C4-2B (cell line): ENCODE measurements around the gene CEMIP.

ENCODE experiments used
- ZFX ChIP-seq: fragments of 450-650 bp; IDR thresholded peaks from 2 replicates; pipeline ENCODE4 v1.6.1; 2017
- TF ChIP-seq, protein P1 (sequence below): fragments of 450-650 bp; conservative IDR thresholded peaks from 2 replicates; pipeline ENCODE4 v1.5.1; 2017; ENCODE audit warnings: mild to moderate bottlenecking

GRCh38 chr15:80876348-80876674, 97.1 kb downstream of the CEMIP start:
- TF ChIP-seq, protein P1, sequence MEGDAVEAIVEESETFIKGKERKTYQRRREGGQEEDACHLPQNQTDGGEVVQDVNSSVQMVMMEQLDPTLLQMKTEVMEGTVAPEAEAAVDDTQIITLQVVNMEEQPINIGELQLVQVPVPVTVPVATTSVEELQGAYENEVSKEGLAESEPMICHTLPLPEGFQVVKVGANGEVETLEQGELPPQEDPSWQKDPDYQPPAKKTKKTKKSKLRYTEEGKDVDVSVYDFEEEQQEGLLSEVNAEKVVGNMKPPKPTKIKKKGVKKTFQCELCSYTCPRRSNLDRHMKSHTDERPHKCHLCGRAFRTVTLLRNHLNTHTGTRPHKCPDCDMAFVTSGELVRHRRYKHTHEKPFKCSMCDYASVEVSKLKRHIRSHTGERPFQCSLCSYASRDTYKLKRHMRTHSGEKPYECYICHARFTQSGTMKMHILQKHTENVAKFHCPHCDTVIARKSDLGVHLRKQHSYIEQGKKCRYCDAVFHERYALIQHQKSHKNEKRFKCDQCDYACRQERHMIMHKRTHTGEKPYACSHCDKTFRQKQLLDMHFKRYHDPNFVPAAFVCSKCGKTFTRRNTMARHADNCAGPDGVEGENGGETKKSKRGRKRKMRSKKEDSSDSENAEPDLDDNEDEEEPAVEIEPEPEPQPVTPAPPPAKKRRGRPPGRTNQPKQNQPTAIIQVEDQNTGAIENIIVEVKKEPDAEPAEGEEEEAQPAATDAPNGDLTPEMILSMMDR: no peak
- TF ChIP-seq ZFX: no peak
